IMR-90 (cell line): ENCODE data around the gene TENT4B. TPM values are rescaled to one million over a fixed set of nuclear protein-coding genes. Genes with fewer than 3 reads are reported as not detected.

Experiments
- ATAC-seq: fragments of 200-7000 bp; cut with Tn5 transposase; 2 replicates; pipeline ENCODE4 v1.9.1; 2020; ENCODE audit warnings: low read depth, mild to moderate bottlenecking, moderate library complexity
- BruUV-seq: library from RNA; stranded (reverse); fragments of 400-500 nt; replicated peaks from 2 replicates; lab custom pipeline; 2021; lab: Mats Ljungman, UMichigan
- CTCF ChIA-PET: fragments of 300-600 bp; formaldehyde crosslinking; extraction: SDS; loops from one replicate; lab custom pipeline; 2021; ENCODE audit warnings: antibody characterized with exemption; lab: Yijun Ruan, JAX
- POLR2A ChIA-PET: fragments of 300-600 bp; sonication (Branson Sonifier 250); formaldehyde crosslinking; loops from one replicate; lab custom pipeline; 2022; ENCODE audit warnings: antibody characterized with exemption; ENCODE audit not compliant: unreplicated experiment; lab: Charles Lee
- DNase-seq: peaks from one replicate; pipeline ENCODE4 v3.0.0; 2013
- H2AFZ ChIP-seq: replicated peaks from 2 replicates; pipeline ENCODE3; 2013; ENCODE audit warnings: low read length, mild to moderate bottlenecking; ENCODE audit not compliant: poor library complexity
- H2AK5ac ChIP-seq: 2 replicates; pipeline ENCODE4 v1.6.1; 2013; ENCODE audit warnings: low read depth, low read length, inconsistent platforms
- H2AK9ac ChIP-seq: replicated peaks from 2 replicates; pipeline ENCODE3; 2013; ENCODE audit warnings: mild to moderate bottlenecking, low read depth, low read length, moderate library complexity; ENCODE audit not compliant: poor library complexity
- H2BK120ac ChIP-seq: 2 replicates; pipeline ENCODE4 v1.6.1; 2013; ENCODE audit warnings: low read depth, low read length, inconsistent platforms
- H2BK15ac ChIP-seq: 3 replicates; pipeline ENCODE4 v1.6.1; 2013; ENCODE audit warnings: low read depth, low read length, inconsistent platforms
- H2BK20ac ChIP-seq: 2 replicates; pipeline ENCODE4 v1.6.1; 2013; ENCODE audit warnings: low read depth, mild to moderate bottlenecking, inconsistent platforms, low read length, moderate library complexity
- H2BK5ac ChIP-seq: 2 replicates; pipeline ENCODE4 v1.6.1; 2013; ENCODE audit warnings: mild to moderate bottlenecking, low read depth, low read length, inconsistent platforms; ENCODE audit not compliant: poor library complexity, severe bottlenecking
- H3K14ac ChIP-seq: replicated peaks from 2 replicates; pipeline ENCODE4 v1.6.1; 2013; ENCODE audit warnings: low read depth, low read length, inconsistent platforms
- H3K18ac ChIP-seq: 2 replicates; pipeline ENCODE4 v1.6.1; 2013; ENCODE audit warnings: low read depth, low read length, control low read depth
- H3K23ac ChIP-seq: 2 replicates; pipeline ENCODE4 v1.6.1; 2013; ENCODE audit warnings: low read depth, low read length, inconsistent platforms
- H3K27ac ChIP-seq: 2 replicates; pipeline ENCODE4 v1.5.1; 2013; ENCODE audit warnings: mild to moderate bottlenecking, control low read depth, low read length; ENCODE audit not compliant: insufficient read depth
- H3K27me3 ChIP-seq: 2 replicates; pipeline ENCODE4 v1.6.1; 2013; ENCODE audit warnings: low read length; ENCODE audit not compliant: control insufficient read depth, insufficient read depth
- H3K36me3 ChIP-seq: 2 replicates; pipeline ENCODE4 v1.6.1; 2013; ENCODE audit warnings: low read length, mixed read lengths; ENCODE audit not compliant: control insufficient read depth, insufficient read depth
- H3K4ac ChIP-seq: 2 replicates; pipeline ENCODE4 v1.6.1; 2013; ENCODE audit warnings: low read depth, low read length, inconsistent platforms
- H3K4me1 ChIP-seq: 2 replicates; pipeline ENCODE4 v1.6.1; 2013; ENCODE audit warnings: low read length, mixed read lengths; ENCODE audit not compliant: control insufficient read depth, insufficient read depth
- H3K4me2 ChIP-seq: 2 replicates; pipeline ENCODE4 v1.6.1; 2013; ENCODE audit warnings: low read depth, mild to moderate bottlenecking, control low read depth, low read length, moderate library complexity
- H3K4me3 ChIP-seq: 2 replicates; pipeline ENCODE4 v1.5.1; 2013; ENCODE audit warnings: low read depth, mild to moderate bottlenecking, control low read depth, low read length, moderate library complexity; ENCODE audit not compliant: insufficient read depth
- H3K56ac ChIP-seq: 2 replicates; pipeline ENCODE4 v1.6.1; 2013; ENCODE audit warnings: low read length, inconsistent platforms; ENCODE audit not compliant: insufficient read depth; ENCODE audit errors: extremely low read depth
- H3K79me1 ChIP-seq, 2 experiments: 2 replicates each; pipeline ENCODE4 v1.6.1; 2013; ENCODE audit warnings: low read length in 2 of 2, inconsistent platforms in 1 of 2, low read depth in 1 of 2
- H3K9ac ChIP-seq: 2 replicates; pipeline ENCODE4 v1.6.1; 2013; ENCODE audit warnings: low read depth, low read length, control low read depth
- H3K9me1 ChIP-seq: 2 replicates; pipeline ENCODE4 v1.6.1; 2013; ENCODE audit warnings: low read length, inconsistent platforms; ENCODE audit not compliant: insufficient read depth
- H3K9me3 ChIP-seq: 2 replicates; pipeline ENCODE4 v1.6.1; 2013; ENCODE audit warnings: low read length; ENCODE audit not compliant: control insufficient read depth, insufficient read depth
- H4K20me1 ChIP-seq: 2 replicates; pipeline ENCODE4 v1.6.1; 2013; ENCODE audit warnings: low read length, inconsistent platforms; ENCODE audit not compliant: insufficient read depth
- H4K5ac ChIP-seq: 2 replicates; pipeline ENCODE4 v1.6.1; 2013; ENCODE audit warnings: mild to moderate bottlenecking, low read depth, low read length, control low read depth
- H4K8ac ChIP-seq, 2 experiments: 2 replicates each; pipeline ENCODE4 v1.6.1; 2013; ENCODE audit warnings: low read depth in 2 of 2, low read length in 2 of 2, control low read depth in 1 of 2, inconsistent platforms in 1 of 2
- H4K91ac ChIP-seq: 2 replicates; pipeline ENCODE4 v1.6.1; 2013; ENCODE audit warnings: low read depth, low read length, inconsistent platforms; ENCODE audit not compliant: insufficient read depth
- BHLHE40 ChIP-seq: fragments of 150-350 bp; IDR thresholded peaks from 2 replicates; pipeline ENCODE4 v1.6.1; 2016; ENCODE audit warnings: mild to moderate bottlenecking, low read depth, low read length
- CHD1 ChIP-seq: IDR thresholded peaks from 2 replicates; pipeline ENCODE4 v1.6.1; 2012; ENCODE audit warnings: low read depth, low read length, improper control_type of control experiment
- CTCF ChIP-seq: conservative IDR thresholded peaks from 2 replicates; pipeline ENCODE4 v1.5.1; 2012; ENCODE audit warnings: mild to moderate bottlenecking, low read depth, low read length, improper control_type of control experiment
- MAFK ChIP-seq: IDR thresholded peaks from 2 replicates; pipeline ENCODE4 v1.6.1; 2012; ENCODE audit warnings: low read depth, low read length, improper control_type of control experiment
- MAZ ChIP-seq: IDR thresholded peaks from 2 replicates; pipeline ENCODE4 v1.6.1; 2012; ENCODE audit warnings: low read depth, mild to moderate bottlenecking, low read length, improper control_type of control experiment, moderate library complexity, borderline replicate concordance
- MXI1 ChIP-seq: IDR thresholded peaks from 2 replicates; pipeline ENCODE4 v1.6.1; 2012; ENCODE audit warnings: low read depth, mild to moderate bottlenecking, low read length, moderate library complexity, borderline replicate concordance
- POLR2A ChIP-seq: IDR thresholded peaks from 2 replicates; pipeline ENCODE4 v1.6.1; 2012; ENCODE audit warnings: mild to moderate bottlenecking, low read depth, low read length
- RAD21 ChIP-seq: IDR thresholded peaks from 2 replicates; pipeline ENCODE4 v1.6.1; 2012; ENCODE audit warnings: low read length, improper control_type of control experiment
- SMC3 ChIP-seq: fragments of 150-350 bp; IDR thresholded peaks from 2 replicates; pipeline ENCODE4 v1.6.1; 2016; ENCODE audit warnings: low read depth, mild to moderate bottlenecking, antibody characterized with exemption, low read length, moderate library complexity
- USF2 ChIP-seq: fragments of 150-350 bp; IDR thresholded peaks from 2 replicates; pipeline ENCODE4 v1.6.1; 2017; ENCODE audit warnings: mild to moderate bottlenecking, antibody characterized with exemption, low read length, low read depth
- WGBS, 2 experiments: methylation state at CpG; one replicate each; pipeline versions ENCODE4 v1.1.5 to v1.1.7; 2013; ENCODE audit warnings: missing lambda C conversion rate in 2 of 2; ENCODE audit not compliant: insufficient read length in 1 of 2; ENCODE audit errors: extremely low coverage in 2 of 2; 5-methylcytosine and 5-hydroxymethylcytosine counted together
- dilution Hi-C: fragments of 300-500 bp; cut with HindIII; formaldehyde crosslinking; loops from one replicate; pipeline ENCODE4 v1.14.3; 2018; ENCODE audit warnings: low sequenced_read_pairs; ENCODE audit not compliant: unreplicated experiment
- in situ Hi-C: fragments of 300-500 bp; cut with MboI; formaldehyde crosslinking; loops from 3 replicates; pipeline ENCODE4 v1.14.3; 2019; ENCODE audit warnings: low sequenced_read_pairs, inconsistent platforms, mixed read lengths
- intact Hi-C: fragments of 100-400 bp; cut with micrococcal nuclease; formaldehyde crosslinking; loops from 2 replicates; pipeline ENCODE4 v1.10.0; 2022
- polyA plus RNA-seq, 3 experiments: library from polyadenylated mRNA; depleted of rRNA; stranded (reverse); fragments of >200 nt; gene quantifications; 2 replicates each; pipeline ENCODE4 v1.2.3, GENCODE V29; 2012; ENCODE audit warnings: low replicate concordance in 1 of 3
- total RNA-seq: library from RNA; depleted of rRNA; stranded (reverse); fragments of >200 nt; gene quantifications from 2 replicates; pipeline ENCODE4 v1.2.3, GENCODE V29; 2012
- TF ChIP-seq, protein P1 (sequence below): fragments of 150-350 bp; IDR thresholded peaks from 2 replicates; pipeline ENCODE4 v1.6.1; 2016; ENCODE audit warnings: low read depth, mild to moderate bottlenecking, low read length, moderate library complexity, borderline replicate concordance

Gene TENT4B
- total and polyA plus RNA-seq, 2 of the 4 experiments (the other 2 are of a cell fraction): 4.1 to 7.0 TPM

GRCh38 chr16:50266337-50267091 lies 113.4 kb downstream of the TENT4B start, which contains the start of gene ADCY7 (continued):
- TF ChIP-seq CHD1 (no peak), MXI1 (peak; percentile 68)

GRCh38 chr16:50267151-50267631 lies 114.1 kb downstream of the TENT4B start:
- in situ Hi-C loops (no loop called here), dilution Hi-C loops (no loop called here), intact Hi-C loops (loop anchor here (5.0 kb wide), 1 partner anchor 35 kb away; no protein-coding TSS in a partner anchor)
- no peaks in the 10 kb centered on the region for H3K9me3 ChIP-seq
- DNase-seq (no peak), ATAC-seq (no peak)
- H3K79me1 ChIP-seq: peaks cover 16 to 37% of the 10 kb centered on the region in 2 experiments; a peak in 3 of 4 replicates
- H2AFZ ChIP-seq: peak overlapping the region; percentile 77
- peak overlapping the region; percentile 90 to 91 for H4K8ac ChIP-seq
- H3K23ac ChIP-seq: peak overlapping the region; percentile 17; the same call in 1 of the 2 replicates
- ChIA-PET CTCF (no interaction called here), POLR2A (no interaction called here)
- 100% methylated on average over 1 of the region's 8 CpGs; no CpG with 5 or more reads in 1 of the 2 experiments for WGBS, 2 experiments
- H3K4me1 ChIP-seq: peaks cover 19% of the 10 kb centered on the region
- H2BK5ac ChIP-seq: no peak overlapping the region
- H3K4ac ChIP-seq: peak overlapping the region; percentile 69
- H3K18ac ChIP-seq: no peak overlapping the region
- peaks cover 13% of the 10 kb centered on the region; the same call in 1 of the 2 replicates for H3K9me1 ChIP-seq
- H3K27ac ChIP-seq: no peak overlapping the region
- peak overlapping the region; percentile 88; the same call in 1 of the 3 replicates for H2BK15ac ChIP-seq
- H4K5ac ChIP-seq: peak overlapping the region; percentile 7; the same call in 1 of the 2 replicates
- peak overlapping the region; percentile 75 for H2BK120ac ChIP-seq
- peak overlapping the region; percentile 81 for H4K91ac ChIP-seq
- H3K36me3 ChIP-seq: peaks cover 2% of the 10 kb centered on the region; the same call in 1 of the 2 replicates
- peak overlapping the region; percentile 50 for H3K4me2 ChIP-seq
- H2BK20ac ChIP-seq: peak overlapping the region; percentile 60
- BruUV-seq: no TSS peak
- peaks cover 1% of the 10 kb centered on the region; the same call in 1 of the 2 replicates for H3K27me3 ChIP-seq
- H3K4me3 ChIP-seq: no peak overlapping the region
- peak overlapping the region; percentile 70 for H3K56ac ChIP-seq
- H2AK5ac ChIP-seq: peak overlapping the region; percentile 92
- H3K14ac ChIP-seq: peak overlapping the region; percentile 65
- H2AK9ac ChIP-seq: peak overlapping the region; percentile 73
- H4K20me1 ChIP-seq: no peaks in the 10 kb centered on the region; the same call in 1 of the 2 replicates
- H3K9ac ChIP-seq: no peak overlapping the region
- TF ChIP-seq CHD1: no peak
- TF ChIP-seq BHLHE40: no peak
- TF ChIP-seq POLR2A: no peak
- no peak for TF ChIP-seq RAD21
- no peak for TF ChIP-seq USF2
- TF ChIP-seq SMC3: no peak
- no peak for TF ChIP-seq MAZ
- no peak for TF ChIP-seq MAFK
- TF ChIP-seq, protein P1, sequence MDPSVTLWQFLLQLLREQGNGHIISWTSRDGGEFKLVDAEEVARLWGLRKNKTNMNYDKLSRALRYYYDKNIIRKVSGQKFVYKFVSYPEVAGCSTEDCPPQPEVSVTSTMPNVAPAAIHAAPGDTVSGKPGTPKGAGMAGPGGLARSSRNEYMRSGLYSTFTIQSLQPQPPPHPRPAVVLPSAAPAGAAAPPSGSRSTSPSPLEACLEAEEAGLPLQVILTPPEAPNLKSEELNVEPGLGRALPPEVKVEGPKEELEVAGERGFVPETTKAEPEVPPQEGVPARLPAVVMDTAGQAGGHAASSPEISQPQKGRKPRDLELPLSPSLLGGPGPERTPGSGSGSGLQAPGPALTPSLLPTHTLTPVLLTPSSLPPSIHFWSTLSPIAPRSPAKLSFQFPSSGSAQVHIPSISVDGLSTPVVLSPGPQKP: no peak
- no peak for TF ChIP-seq CTCF
